ENCODE results near the gene COA1.

DNA sequence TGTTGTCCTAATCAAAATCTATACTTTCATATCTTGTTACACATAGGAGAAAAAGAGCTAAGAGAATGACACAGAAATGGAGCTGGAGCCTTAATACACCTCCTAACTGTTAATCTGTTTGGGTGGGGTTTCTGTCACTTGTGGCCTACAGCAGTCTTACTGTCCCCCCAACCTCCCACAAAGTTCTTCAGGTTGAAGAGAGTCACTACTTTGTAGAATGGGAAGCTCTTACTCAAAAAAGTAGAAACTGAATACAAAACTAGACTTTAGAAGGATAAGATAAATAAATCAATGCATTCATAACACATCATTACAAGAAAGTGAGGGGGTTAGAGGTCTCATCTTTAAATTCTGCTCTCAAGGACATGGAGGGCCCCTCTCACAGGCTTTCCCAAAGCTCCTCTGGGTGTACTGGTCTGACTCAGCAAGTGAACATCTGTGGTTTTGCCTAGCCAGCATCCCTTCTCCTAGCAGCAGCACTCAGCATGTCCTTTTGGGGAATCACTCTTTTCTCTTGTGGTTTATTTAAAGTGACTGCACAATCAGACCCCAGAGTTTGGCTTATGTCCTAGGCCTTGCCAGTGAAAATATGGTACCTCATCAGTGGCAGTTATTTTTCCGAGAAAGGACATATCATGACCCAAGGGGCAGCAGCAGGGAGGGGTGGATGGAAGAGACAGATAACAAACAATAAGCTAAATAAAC lies 27.2 kb upstream of the COA1 start:
- TF ChIP-seq POLR2A (IDR thresholded peaks at IDR 0.05) = no peak
- TF ChIP-seq, protein P1, sequence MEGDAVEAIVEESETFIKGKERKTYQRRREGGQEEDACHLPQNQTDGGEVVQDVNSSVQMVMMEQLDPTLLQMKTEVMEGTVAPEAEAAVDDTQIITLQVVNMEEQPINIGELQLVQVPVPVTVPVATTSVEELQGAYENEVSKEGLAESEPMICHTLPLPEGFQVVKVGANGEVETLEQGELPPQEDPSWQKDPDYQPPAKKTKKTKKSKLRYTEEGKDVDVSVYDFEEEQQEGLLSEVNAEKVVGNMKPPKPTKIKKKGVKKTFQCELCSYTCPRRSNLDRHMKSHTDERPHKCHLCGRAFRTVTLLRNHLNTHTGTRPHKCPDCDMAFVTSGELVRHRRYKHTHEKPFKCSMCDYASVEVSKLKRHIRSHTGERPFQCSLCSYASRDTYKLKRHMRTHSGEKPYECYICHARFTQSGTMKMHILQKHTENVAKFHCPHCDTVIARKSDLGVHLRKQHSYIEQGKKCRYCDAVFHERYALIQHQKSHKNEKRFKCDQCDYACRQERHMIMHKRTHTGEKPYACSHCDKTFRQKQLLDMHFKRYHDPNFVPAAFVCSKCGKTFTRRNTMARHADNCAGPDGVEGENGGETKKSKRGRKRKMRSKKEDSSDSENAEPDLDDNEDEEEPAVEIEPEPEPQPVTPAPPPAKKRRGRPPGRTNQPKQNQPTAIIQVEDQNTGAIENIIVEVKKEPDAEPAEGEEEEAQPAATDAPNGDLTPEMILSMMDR (IDR thresholded peaks at IDR 0.05) = no peak

Measured in Peyer's patch (tissue), 4 donors.